H1 (cell line): ENCODE results near the gene DNAJC19. TPM values are rescaled to one million over a fixed set of nuclear protein-coding genes. Genes with fewer than 3 reads are reported as not detected.

ENCODE experiments used
- CTCF ChIA-PET: fragments of 300-600 bp; sonication (Branson Sonifier 250); formaldehyde crosslinking; loops from one replicate; lab custom pipeline; 2021; ENCODE audit not compliant: partially characterized antibody; lab: Charles Lee
- POLR2A ChIA-PET: fragments of 300-600 bp; sonication (Branson Sonifier 250); formaldehyde crosslinking; loops from one replicate; lab custom pipeline; 2021; ENCODE audit warnings: inconsistent platforms; ENCODE audit not compliant: partially characterized antibody; lab: Charles Lee
- DNase-seq, 2 experiments: peaks; one replicate each; pipeline versions ENCODE4 v3.0.0 to v3.0.0-alpha.2; 2010 to 2022; ENCODE audit warnings: low spot score in 2 of 2, low read depth in 1 of 2, mixed read lengths in 1 of 2
- FAIRE-seq: peaks from 2 replicates; lab custom pipeline; 2011; peaks lifted over from hg19 to GRCh38; lab: Jason Lieb, UNC
- H2AFZ ChIP-seq: 2 replicates; pipeline ENCODE4 v1.8.1; 2012; ENCODE audit warnings: low read length, inconsistent platforms
- H2AK5ac ChIP-seq: 2 replicates; pipeline ENCODE4 v1.6.1; 2013; ENCODE audit warnings: low read depth, low read length
- H2BK120ac ChIP-seq: replicated peaks from 2 replicates; pipeline ENCODE3; 2013; ENCODE audit warnings: low read depth, low read length, inconsistent platforms
- H2BK12ac ChIP-seq: 2 replicates; pipeline ENCODE4 v1.6.1; 2013; ENCODE audit warnings: low read depth, low read length
- H2BK15ac ChIP-seq: 2 replicates; pipeline ENCODE4 v1.6.1; 2013; ENCODE audit warnings: low read length
- H2BK20ac ChIP-seq: 2 replicates; pipeline ENCODE4 v1.6.1; 2013; ENCODE audit warnings: low read length
- H2BK5ac ChIP-seq: 2 replicates; pipeline ENCODE4 v1.6.1; 2013; ENCODE audit warnings: low read depth, low read length
- H3K14ac ChIP-seq: 2 replicates; pipeline ENCODE4 v1.6.1; 2013; ENCODE audit warnings: inconsistent platforms; ENCODE audit not compliant: insufficient read length
- H3K18ac ChIP-seq: 2 replicates; pipeline ENCODE4 v1.6.1; 2013; ENCODE audit warnings: low read length; ENCODE audit errors: extremely low read depth
- H3K23ac ChIP-seq: 2 replicates; pipeline ENCODE4 v1.6.1; 2013; ENCODE audit warnings: inconsistent platforms; ENCODE audit not compliant: insufficient read length
- H3K23me2 ChIP-seq: 2 replicates; pipeline ENCODE4 v1.6.1; 2013; ENCODE audit warnings: low read depth, low read length
- H3K27ac ChIP-seq: 2 replicates; pipeline ENCODE4 v1.6.1; 2011; ENCODE audit warnings: low read depth, low read length, inconsistent platforms
- H3K27me3 ChIP-seq, 4 experiments: replicated peaks in 1 of 4; 1 replicate in 1 of 4; 2 replicates in 3 of 4; pipeline versions ENCODE4 v1.6.1 to v1.8.1; 2011 to 2013; ENCODE audit warnings: low read length in 3 of 4, mild to moderate bottlenecking in 3 of 4, inconsistent platforms in 2 of 4, mixed read lengths in 2 of 4, moderate library complexity in 1 of 4; ENCODE audit not compliant: control insufficient read depth in 3 of 4, insufficient read depth in 3 of 4; ENCODE audit errors: extremely low read depth in 1 of 4
- H3K36me3 ChIP-seq, 4 experiments: 2 replicates each; pipeline versions ENCODE4 v1.6.1 to v1.8.1; 2011 to 2013; ENCODE audit warnings: mild to moderate bottlenecking in 4 of 4, low read length in 3 of 4, moderate library complexity in 2 of 4, control low read depth in 1 of 4, inconsistent platforms in 1 of 4; ENCODE audit not compliant: insufficient read depth in 4 of 4, control insufficient read depth in 2 of 4
- H3K4ac ChIP-seq: replicated peaks from 2 replicates; pipeline ENCODE3; 2013; ENCODE audit warnings: low read length, low read depth, mixed read lengths, inconsistent platforms; ENCODE audit not compliant: insufficient read length
- H3K4me1 ChIP-seq, 4 experiments: replicated peaks in 1 of 4; 1 replicate in 1 of 4; 2 replicates in 3 of 4; pipeline versions ENCODE4 v1.6.1 to v1.8.1; 2011 to 2013; ENCODE audit warnings: low read length in 3 of 4, inconsistent platforms in 2 of 4, mixed read lengths in 1 of 4; ENCODE audit not compliant: insufficient read depth in 4 of 4, control insufficient read depth in 3 of 4
- H3K4me2 ChIP-seq, 2 experiments: 2 replicates each; pipeline versions ENCODE4 v1.6.1 to v1.8.1; 2011 to 2013; ENCODE audit warnings: low read depth in 2 of 2, low read length in 2 of 2, control low read depth in 1 of 2, inconsistent platforms in 1 of 2, mild to moderate bottlenecking in 1 of 2; ENCODE audit not compliant: insufficient read depth in 1 of 2
- H3K4me3 ChIP-seq, 4 experiments: fragments of 200-600, 300-600 bp in 1 of 4; sonication (generic), shearing (Covaris generic), sonication (Bioruptor Twin) in 1 of 4; 2 replicates each; pipeline versions ENCODE4 v1.5.1 to v1.8.1; 2011 to 2016; ENCODE audit warnings: low read length in 4 of 4, low read depth in 3 of 4, control low read depth in 2 of 4, inconsistent platforms in 2 of 4, mild to moderate bottlenecking in 2 of 4, mixed read lengths in 1 of 4, moderate library complexity in 1 of 4; ENCODE audit not compliant: insufficient read depth in 2 of 4; ENCODE audit errors: extremely low read depth in 1 of 4
- H3K56ac ChIP-seq: replicated peaks from 2 replicates; pipeline ENCODE3; 2013; ENCODE audit warnings: low read depth, mild to moderate bottlenecking, mixed read lengths, low read length, inconsistent platforms; ENCODE audit not compliant: insufficient read length
- H3K79me1 ChIP-seq: 2 replicates; pipeline ENCODE4 v1.6.1; 2013; ENCODE audit warnings: low read depth, low read length, control low read depth
- H3K79me2 ChIP-seq, 2 experiments: 2 replicates each; pipeline versions ENCODE4 v1.6.1 to v1.8.1; 2012 to 2013; ENCODE audit warnings: low read length in 2 of 2, mild to moderate bottlenecking in 2 of 2, inconsistent platforms in 1 of 2; ENCODE audit not compliant: insufficient read depth in 2 of 2, control insufficient read depth in 1 of 2
- H3K9ac ChIP-seq, 4 experiments: replicated peaks in 1 of 4; 1 replicate in 1 of 4; 2 replicates in 3 of 4; pipeline versions ENCODE4 v1.6.1 to v1.8.1; 2011 to 2013; ENCODE audit warnings: low read depth in 3 of 4, low read length in 3 of 4, control low read depth in 2 of 4, mild to moderate bottlenecking in 2 of 4, moderate library complexity in 2 of 4, inconsistent platforms in 1 of 4; ENCODE audit errors: extremely low read depth in 1 of 4
- H3K9me3 ChIP-seq, 2 experiments: 2 replicates each; pipeline versions ENCODE4 v1.6.1 to v1.8.1; 2012 to 2013; ENCODE audit warnings: mild to moderate bottlenecking in 2 of 2, moderate library complexity in 2 of 2, control low read depth in 1 of 2, inconsistent platforms in 1 of 2, low read depth in 1 of 2, low read length in 1 of 2, mixed read lengths in 1 of 2; ENCODE audit not compliant: insufficient read depth in 2 of 2
- H4K20me1 ChIP-seq, 2 experiments: replicated peaks in 1 of 2; 2 replicates each; pipeline versions ENCODE3 to v1.8.1; 2011 to 2013; ENCODE audit warnings: inconsistent platforms in 2 of 2, low read length in 2 of 2, mild to moderate bottlenecking in 1 of 2; ENCODE audit not compliant: insufficient read depth in 2 of 2, control insufficient read depth in 1 of 2
- H4K5ac ChIP-seq: 2 replicates; pipeline ENCODE4 v1.6.1; 2013; ENCODE audit warnings: low read length, low read depth, mixed read lengths, inconsistent platforms; ENCODE audit not compliant: insufficient read length
- H4K8ac ChIP-seq: 2 replicates; pipeline ENCODE4 v1.8.0; 2013; ENCODE audit warnings: mild to moderate bottlenecking, moderate library complexity, low read length, inconsistent platforms; ENCODE audit not compliant: insufficient read depth; ENCODE audit errors: extremely low read depth
- H4K91ac ChIP-seq: replicated peaks from 2 replicates; pipeline ENCODE3; 2013; ENCODE audit warnings: low read length, mixed read lengths, inconsistent platforms; ENCODE audit not compliant: insufficient read length
- CEBPB ChIP-seq: IDR thresholded peaks from 2 replicates; pipeline ENCODE4 v1.6.1; 2012; ENCODE audit warnings: low read depth, low read length
- CREB1 ChIP-seq: IDR thresholded peaks from 2 replicates; pipeline ENCODE4 v1.6.1; 2012; ENCODE audit warnings: inconsistent platforms
- HDAC6 ChIP-seq: IDR thresholded peaks from one replicate; pipeline ENCODE4 v1.7.1; 2012; ENCODE audit warnings: low read depth, mild to moderate bottlenecking, inconsistent platforms, low read length, moderate library complexity
- MAFK ChIP-seq: IDR thresholded peaks from 2 replicates; pipeline ENCODE4 v1.6.1; 2012; ENCODE audit warnings: low read depth, mild to moderate bottlenecking, improper control_type of control experiment, low read length
- MAX ChIP-seq: IDR thresholded peaks from 2 replicates; pipeline ENCODE4 v1.6.1; 2012; ENCODE audit warnings: inconsistent platforms
- RAD21 ChIP-seq, 2 experiments: IDR thresholded peaks in 1 of 2; conservative IDR thresholded peaks in 1 of 2; 2 replicates each; pipeline ENCODE4 v1.6.1; 2011; ENCODE audit warnings: low read depth in 2 of 2, low read length in 2 of 2, improper control_type of control experiment in 1 of 2, inconsistent platforms in 1 of 2, mild to moderate bottlenecking in 1 of 2, moderate library complexity in 1 of 2
- RXRA ChIP-seq: IDR thresholded peaks from 2 replicates; pipeline ENCODE4 v1.6.1; 2011; ENCODE audit warnings: low read depth, mild to moderate bottlenecking, low read length, moderate library complexity; ENCODE audit not compliant: insufficient read depth
- SIN3A ChIP-seq, 2 experiments: IDR thresholded peaks in 1 of 2; conservative IDR thresholded peaks in 1 of 2; 2 replicates each; pipeline ENCODE4 v1.6.1; 2011 to 2012; ENCODE audit warnings: low read length in 2 of 2, improper control_type of control experiment in 1 of 2, low read depth in 1 of 2, mild to moderate bottlenecking in 1 of 2
- SP4 ChIP-seq: IDR thresholded peaks from 2 replicates; pipeline ENCODE4 v1.6.1; 2012; ENCODE audit warnings: low read length, inconsistent platforms
- WGBS, 2 experiments: shearing (Covaris generic) in 1 of 2; methylation state at CpG; one replicate each; pipeline versions ENCODE4 v1.1.6 to v1.1.7; 2013 to 2015; ENCODE audit warnings: low lambda C conversion rate in 2 of 2, mixed read lengths in 2 of 2, inconsistent platforms in 1 of 2, low coverage in 1 of 2, missing lambda C conversion rate in 1 of 2; ENCODE audit not compliant: insufficient replicate concordance in 2 of 2, insufficient coverage in 1 of 2, insufficient read length in 1 of 2; ENCODE audit errors: extremely low coverage in 1 of 2, missing lambda C conversion rate in 1 of 2; 5-methylcytosine and 5-hydroxymethylcytosine counted together
- polyA plus RNA-seq, 7 experiments: library from polyadenylated mRNA; depleted of rRNA in 3 of 7; stranded (reverse) in 5 of 7; unstranded in 2 of 7; fragments of >200 nt in 5 of 7; fragments of 200-250 nt in 2 of 7; gene quantifications; 1 replicate in 5 of 7; 2 replicates in 1 of 7; 4 replicates in 1 of 7; pipeline versions ENCODE4 v1.2.1 to v1.2.3, GENCODE V29; 2011 to 2013; ENCODE audit warnings: missing spikeins in 2 of 7, mixed read lengths in 2 of 7
- total RNA-seq: library from RNA; stranded (reverse); fragmentation: NEBNext Ultra II Directional; extraction: Animal tissue kit (Norgen Biotek cat#: 25700); gene quantifications from 2 replicates; pipeline ENCODE4 v1.2.1, GENCODE V29; 2021

DNAJC19 gene
- total and polyA plus RNA-seq, 2 of the 8 experiments (the other 6 are each of a cell fraction or from before 2014, with no cell fraction given): 62.4 to 90.9 TPM

DNA sequence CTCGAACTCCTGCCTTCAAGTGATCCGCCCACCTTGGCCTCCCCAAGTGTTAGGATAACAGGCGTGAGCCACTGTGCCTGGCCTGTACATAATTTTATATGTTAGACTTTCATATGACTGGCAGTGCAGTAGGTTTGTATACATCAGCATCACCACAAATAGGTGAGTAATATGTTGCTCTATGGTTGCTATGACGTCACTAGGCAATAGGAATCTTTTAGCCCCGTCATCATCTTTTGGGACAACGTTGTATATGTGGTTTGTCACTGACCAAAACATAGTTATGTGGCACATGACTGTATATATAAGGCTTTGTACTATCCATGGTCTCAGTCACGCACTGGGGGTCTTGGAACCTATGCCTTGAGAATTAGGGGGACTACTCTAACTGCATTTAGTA, 17.0 kb upstream of the DNAJC19 start:
- TF ChIP-seq SP4 (no peak), CEBPB (no peak), CREB1 (no peak), RAD21 (IDR thresholded peaks at IDR 0.05 in 1 of 2, conservative IDR thresholded peaks at IDR 0.05 in 1 of 2; ENCODE audit: low read depth in 2 of 2, low read length in 2 of 2) (no peak), RXRA (no peak), MAX (no peak), MAFK (no peak), HDAC6 (no peak), SIN3A (conservative IDR thresholded peaks at IDR 0.05 in 1 of 2, IDR thresholded peaks at IDR 0.05 in 1 of 2; ENCODE audit: low read depth in 1 of 2, low read length in 2 of 2) (no peak)
- Histone ChIP-seq H3K56ac (no peak overlapping the region), H3K79me2 (no peaks in the 10 kb centered on the region), H3K9me3 (no peaks in the 10 kb centered on the region), H3K79me1 (no peaks in the 10 kb centered on the region), H3K18ac (no peak overlapping the region), H2BK12ac (no peak overlapping the region), H2AFZ (no peak overlapping the region), H2AK5ac (no peak overlapping the region), H3K27me3 (no peaks in the 10 kb centered on the region), H3K14ac (no peak overlapping the region), H2BK15ac (no peak overlapping the region), H3K4me2 (no peak overlapping the region), H4K5ac (no peak overlapping the region), H4K20me1 (no peaks in the 10 kb centered on the region), H3K23me2 (no peaks in the 10 kb centered on the region), H2BK20ac (no peak overlapping the region), H3K36me3 (no peaks in the 10 kb centered on the region), H3K27ac (no peak overlapping the region), H3K4me1 (peaks cover 0 to 6% (median 2%) of the 10 kb centered on the region in 4 experiments; a peak in 2 of 7 replicates), H3K9ac (no peak overlapping the region), H4K91ac (no peak overlapping the region), H4K8ac (no peak overlapping the region), H2BK5ac (no peak overlapping the region), H3K4me3 (no peak overlapping the region), H3K23ac (no peak overlapping the region), H2BK120ac (no peak overlapping the region), H3K4ac (no peak overlapping the region)
- no peak for FAIRE-seq
- DNase-seq: no peak
- 86% methylated on average over 7 of the region's 7 CpGs; no CpG with 5 or more reads in 1 of the 2 experiments for WGBS, 2 experiments
- CTCF ChIA-PET: no interaction called here
- POLR2A ChIA-PET: no interaction called here
